Diencephalon (tissue), 1 donor: Measurements from ENCODE around the gene SNX32. TPM values are rescaled to one million over a fixed set of nuclear protein-coding genes. Genes with fewer than 3 reads are reported as not detected.

ENCODE experiments used
- total RNA-seq: library from RNA; depleted of rRNA; stranded (reverse); fragments of >200 nt; gene quantifications from one replicate; pipeline ENCODE4 v1.2.3, GENCODE V29; 2014

SNX32 gene
- total RNA-seq: 7.6 TPM

GRCh38 chr11:65833297-65834030 lies at the start of gene SNX32:
SNX32 (plus strand) TSS chr11:65833963; CDS start chr11:65834066, 103 bp downstream.

GRCh38 chr11:65786786-65787636 lies 46.8 kb upstream of the SNX32 start, which contains the start of gene OVOL1:
OVOL1 (plus strand) TSS chr11:65787063; CDS start chr11:65787374, 311 bp downstream.

GRCh38 chr11:65857853-65858680 lies 24.3 kb downstream of the SNX32 start, which contains the start of gene CFL1:
CFL1 (minus strand) TSS chr11:65858180; CDS start chr11:65858099, 81 bp downstream.

GRCh38 chr11:65860278-65861164 lies 26.8 kb downstream of the SNX32 start, which contains the start of gene MUS81:
MUS81 (plus strand) TSS chr11:65860433; CDS start chr11:65860754, 321 bp downstream.

GRCh38 chr11:65872586-65873317 lies 39.0 kb downstream of the SNX32 start, which contains the start of gene EFEMP2:
EFEMP2 (minus strand) TSS chr11:65872800; CDS start chr11:65872354, 446 bp downstream.

GRCh38 chr11:65879617-65880016 lies 45.9 kb downstream of the SNX32 start, which contains the start of gene CTSW:
CTSW (plus strand) TSS chr11:65879837; CDS start chr11:65879855, 18 bp downstream.

GRCh38 chr11:65888163-65888814 lies 54.5 kb downstream of the SNX32 start, which contains the start of gene FIBP:
FIBP (minus strand) TSS chr11:65888471; CDS start chr11:65888418, 53 bp downstream.

GRCh38 chr11:65890324-65891218 lies 56.8 kb downstream of the SNX32 start, which contains the start of gene CCDC85B:
CCDC85B (plus strand) TSS chr11:65890673; CDS start chr11:65890784, 111 bp downstream.

GRCh38 chr11:65900125-65900898 lies 66.5 kb downstream of the SNX32 start, which contains the start of gene FOSL1:
FOSL1 (minus strand) TSS chr11:65900388; CDS start chr11:65900339, 49 bp downstream.

Other genes starting within 250 kb of the SNX32 start
- gene KCNK7, start 238.2 kb upstream of the SNX32 start, total RNA-seq: not detected
- gene MAP3K11, start 219.7 kb upstream of the SNX32 start, total RNA-seq: 11.5 TPM
- 18.0 TPM for gene PCNX3, start 218.2 kb upstream of the SNX32 start, total RNA-seq
- 6.7 TPM for gene SIPA1, start 195.9 kb upstream of the SNX32 start, total RNA-seq
- 14.1 TPM for gene RELA, start 171.0 kb upstream of the SNX32 start, total RNA-seq
- 46.8 TPM for gene KAT5, start 121.7 kb upstream of the SNX32 start, total RNA-seq
- gene RNASEH2C, start 113.2 kb upstream of the SNX32 start, total RNA-seq: 9.5 TPM
- gene AP5B1, start 53.0 kb upstream of the SNX32 start, total RNA-seq: 4.8 TPM
- gene OVOL1, start 46.9 kb upstream of the SNX32 start, total RNA-seq: not detected
- gene CFL1, start 24.2 kb downstream of the SNX32 start, total RNA-seq: 545 TPM
- gene MUS81, start 26.5 kb downstream of the SNX32 start, total RNA-seq: 43.1 TPM
- 12.7 TPM for gene EFEMP2, start 38.8 kb downstream of the SNX32 start, total RNA-seq
- gene CTSW, start 45.9 kb downstream of the SNX32 start, total RNA-seq: not detected
- 141 TPM for gene FIBP, start 54.5 kb downstream of the SNX32 start, total RNA-seq
- 15.2 TPM for gene CCDC85B, start 56.7 kb downstream of the SNX32 start, total RNA-seq
- gene FOSL1, start 66.4 kb downstream of the SNX32 start, total RNA-seq: not detected
- gene C11orf68, start 85.1 kb downstream of the SNX32 start, total RNA-seq: 15.2 TPM
- gene DRAP1, start 85.5 kb downstream of the SNX32 start, total RNA-seq: 75.9 TPM
- gene TSGA10IP, start 111.5 kb downstream of the SNX32 start, total RNA-seq: 0.69 TPM
- 28.6 TPM for gene SART1, start 127.8 kb downstream of the SNX32 start, total RNA-seq
- 24.7 TPM for gene EIF1AD, start 168.2 kb downstream of the SNX32 start, total RNA-seq
- 26.3 TPM for gene BANF1, start 168.5 kb downstream of the SNX32 start, total RNA-seq
- gene CST6, start 178.0 kb downstream of the SNX32 start, total RNA-seq: not detected
- not detected for gene CATSPER1, start 192.5 kb downstream of the SNX32 start, total RNA-seq
- gene GAL3ST3, start 215.2 kb downstream of the SNX32 start, total RNA-seq: 15.5 TPM
- gene SF3B2, start 218.4 kb downstream of the SNX32 start, total RNA-seq: 104 TPM
- 57.9 TPM for gene PACS1, start 236.3 kb downstream of the SNX32 start, total RNA-seq